ENCODE measurements around the gene AIG1.

The AIG1 gene

GRCh38 chr6:143110572-143110971 is 49.9 kb downstream of the AIG1 start:
- DNase-seq (ENCODE audit: low spot score), result no peak
- in situ Hi-C loops (cut with MboI; ENCODE audit: low sequenced_read_pairs, unreplicated experiment), result no loop called here
- no peak for TF ChIP-seq CTCF (IDR thresholded peaks at IDR 0.05; ENCODE audit: borderline replicate concordance, control extremely low read depth, extremely low read depth, insufficient read depth, missing control alignments)

GRCh38 chr6:143110996-143111395 is 50.3 kb downstream of the AIG1 start:
- in situ Hi-C loops (cut with MboI; ENCODE audit: low sequenced_read_pairs, unreplicated experiment), result no loop called here
- DNase-seq (ENCODE audit: low spot score), result no peak
- TF ChIP-seq CTCF (IDR thresholded peaks at IDR 0.05; ENCODE audit: borderline replicate concordance, control extremely low read depth, extremely low read depth, insufficient read depth, missing control alignments), result no peak

- TF ChIP-seq CTCF (IDR thresholded peaks at IDR 0.05; ENCODE audit: borderline replicate concordance, control extremely low read depth, extremely low read depth, insufficient read depth, missing control alignments), result no peak
- in situ Hi-C loops (cut with MboI; ENCODE audit: low sequenced_read_pairs, unreplicated experiment), result no loop called here
- DNase-seq (ENCODE audit: low spot score), result no peak
Observed at GRCh38 chr6:143111443-143111842, 50.8 kb downstream of the AIG1 start.

- no peak for TF ChIP-seq CTCF (IDR thresholded peaks at IDR 0.05; ENCODE audit: borderline replicate concordance, control extremely low read depth, extremely low read depth, insufficient read depth, missing control alignments)
- DNase-seq (ENCODE audit: low spot score), result no peak
- in situ Hi-C loops (cut with MboI; ENCODE audit: low sequenced_read_pairs, unreplicated experiment), result no loop called here
Observed at GRCh38 chr6:143112084-143112768, 51.5 kb downstream of the AIG1 start.

GRCh38 chr6:143112837-143113236 is 52.1 kb downstream of the AIG1 start:
- in situ Hi-C loops (cut with MboI; ENCODE audit: low sequenced_read_pairs, unreplicated experiment), result no loop called here
- no peak for TF ChIP-seq CTCF (IDR thresholded peaks at IDR 0.05; ENCODE audit: borderline replicate concordance, control extremely low read depth, extremely low read depth, insufficient read depth, missing control alignments)
- DNase-seq (ENCODE audit: low spot score), result no peak

- TF ChIP-seq CTCF (IDR thresholded peaks at IDR 0.05; ENCODE audit: borderline replicate concordance, control extremely low read depth, extremely low read depth, insufficient read depth, missing control alignments), result no peak
- no peak for DNase-seq (ENCODE audit: low spot score)
- in situ Hi-C loops (cut with MboI; ENCODE audit: low sequenced_read_pairs, unreplicated experiment), result no loop called here
Observed at GRCh38 chr6:143115728-143116127, 55.0 kb downstream of the AIG1 start.
